H1 (cell line): ENCODE measurements around the gene ABTB1. TPM values are rescaled to one million over a fixed set of nuclear protein-coding genes. Genes with fewer than 3 reads are reported as not detected.

ENCODE experiments used
- BACH1 ChIP-seq: IDR thresholded peaks from 2 replicates; pipeline ENCODE4 v1.6.1; 2012; ENCODE audit warnings: low read length, improper control_type of control experiment
- BRCA1 ChIP-seq: IDR thresholded peaks from 2 replicates; pipeline ENCODE4 v1.6.1; 2012; ENCODE audit warnings: low read depth, low read length, improper control_type of control experiment
- CEBPB ChIP-seq: IDR thresholded peaks from 2 replicates; pipeline ENCODE4 v1.6.1; 2012; ENCODE audit warnings: low read depth, low read length
- CREB1 ChIP-seq: IDR thresholded peaks from 2 replicates; pipeline ENCODE4 v1.6.1; 2012; ENCODE audit warnings: inconsistent platforms
- JUN ChIP-seq: IDR thresholded peaks from 2 replicates; pipeline ENCODE4 v1.6.1; 2011; ENCODE audit warnings: low read depth, mild to moderate bottlenecking, improper control_type of control experiment, low read length
- KDM5A ChIP-seq: fragments of 200-600 bp; IDR thresholded peaks from 2 replicates; pipeline ENCODE4 v1.7.1; 2012; ENCODE audit warnings: mild to moderate bottlenecking, low read length, inconsistent platforms, mixed read lengths
- POLR2A ChIP-seq, 2 experiments: IDR thresholded peaks; 1 replicate in 1 of 2; 2 replicates in 1 of 2; pipeline ENCODE4 v1.6.1; 2011; ENCODE audit warnings: low read depth in 2 of 2, low read length in 2 of 2, mild to moderate bottlenecking in 2 of 2; ENCODE audit errors: control extremely low read depth in 1 of 2
- SIRT6 ChIP-seq: IDR thresholded peaks from one replicate; pipeline ENCODE4 v1.7.1; 2012; ENCODE audit warnings: low read length, inconsistent platforms
- SP4 ChIP-seq: IDR thresholded peaks from 2 replicates; pipeline ENCODE4 v1.6.1; 2012; ENCODE audit warnings: low read length, inconsistent platforms
- TAF7 ChIP-seq: optimal IDR thresholded peaks from 2 replicates; pipeline ENCODE3; 2011; ENCODE audit warnings: low read depth, mild to moderate bottlenecking, inconsistent platforms, low read length, moderate library complexity, borderline replicate concordance
- YY1 ChIP-seq: IDR thresholded peaks from 2 replicates; pipeline ENCODE4 v1.6.1; 2011; ENCODE audit warnings: low read depth, mild to moderate bottlenecking, low read length
- polyA plus RNA-seq, 7 experiments: library from polyadenylated mRNA; depleted of rRNA in 3 of 7; stranded (reverse) in 5 of 7; unstranded in 2 of 7; fragments of >200 nt in 5 of 7; fragments of 200-250 nt in 2 of 7; gene quantifications; 1 replicate in 5 of 7; 2 replicates in 1 of 7; 4 replicates in 1 of 7; pipeline versions ENCODE4 v1.2.1 to v1.2.3, GENCODE V29; 2011 to 2013; ENCODE audit warnings: missing spikeins in 2 of 7, mixed read lengths in 2 of 7
- total RNA-seq: library from RNA; stranded (reverse); fragmentation: NEBNext Ultra II Directional; extraction: Animal tissue kit (Norgen Biotek cat#: 25700); gene quantifications from 2 replicates; pipeline ENCODE4 v1.2.1, GENCODE V29; 2021
- TF ChIP-seq, protein P1 (sequence below): fragments of 300-600 bp; sonication (generic); IDR thresholded peaks from 2 replicates; pipeline ENCODE4 v1.7.1; 2012; ENCODE audit warnings: low read length, moderate library complexity, mild to moderate bottlenecking, inconsistent platforms; ENCODE audit not compliant: insufficient replicate concordance
- TF ChIP-seq, protein P2 (sequence below): IDR thresholded peaks from 2 replicates; pipeline ENCODE4 v1.6.1; 2012; ENCODE audit warnings: low read length, inconsistent platforms

Gene ABTB1
- total and polyA plus RNA-seq, 2 of the 8 experiments (the other 6 are each of a cell fraction or from before 2014, with no cell fraction given) = 7.1 to 9.4 TPM

DNA sequence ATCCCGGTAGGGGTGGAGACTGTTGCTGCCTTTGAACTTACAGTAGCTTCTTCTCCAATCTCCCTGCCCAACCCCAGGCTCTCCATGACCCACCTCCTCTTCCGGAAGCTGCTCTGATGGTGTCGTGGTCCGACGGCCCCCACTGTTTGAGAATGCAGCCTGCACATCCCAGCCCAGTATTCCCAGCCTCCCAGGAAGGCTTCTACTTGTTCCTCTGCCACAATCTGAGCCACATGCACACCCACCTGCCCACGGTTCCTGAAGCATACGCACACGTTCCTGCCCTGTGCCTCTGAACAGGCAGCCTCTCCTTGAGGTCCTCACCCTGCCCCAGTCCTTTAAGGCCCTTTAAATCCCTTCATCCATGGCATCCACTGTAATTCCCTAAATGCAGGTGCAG is 57.4 kb downstream of the ABTB1 start (continued):
- TF ChIP-seq, protein P1, sequence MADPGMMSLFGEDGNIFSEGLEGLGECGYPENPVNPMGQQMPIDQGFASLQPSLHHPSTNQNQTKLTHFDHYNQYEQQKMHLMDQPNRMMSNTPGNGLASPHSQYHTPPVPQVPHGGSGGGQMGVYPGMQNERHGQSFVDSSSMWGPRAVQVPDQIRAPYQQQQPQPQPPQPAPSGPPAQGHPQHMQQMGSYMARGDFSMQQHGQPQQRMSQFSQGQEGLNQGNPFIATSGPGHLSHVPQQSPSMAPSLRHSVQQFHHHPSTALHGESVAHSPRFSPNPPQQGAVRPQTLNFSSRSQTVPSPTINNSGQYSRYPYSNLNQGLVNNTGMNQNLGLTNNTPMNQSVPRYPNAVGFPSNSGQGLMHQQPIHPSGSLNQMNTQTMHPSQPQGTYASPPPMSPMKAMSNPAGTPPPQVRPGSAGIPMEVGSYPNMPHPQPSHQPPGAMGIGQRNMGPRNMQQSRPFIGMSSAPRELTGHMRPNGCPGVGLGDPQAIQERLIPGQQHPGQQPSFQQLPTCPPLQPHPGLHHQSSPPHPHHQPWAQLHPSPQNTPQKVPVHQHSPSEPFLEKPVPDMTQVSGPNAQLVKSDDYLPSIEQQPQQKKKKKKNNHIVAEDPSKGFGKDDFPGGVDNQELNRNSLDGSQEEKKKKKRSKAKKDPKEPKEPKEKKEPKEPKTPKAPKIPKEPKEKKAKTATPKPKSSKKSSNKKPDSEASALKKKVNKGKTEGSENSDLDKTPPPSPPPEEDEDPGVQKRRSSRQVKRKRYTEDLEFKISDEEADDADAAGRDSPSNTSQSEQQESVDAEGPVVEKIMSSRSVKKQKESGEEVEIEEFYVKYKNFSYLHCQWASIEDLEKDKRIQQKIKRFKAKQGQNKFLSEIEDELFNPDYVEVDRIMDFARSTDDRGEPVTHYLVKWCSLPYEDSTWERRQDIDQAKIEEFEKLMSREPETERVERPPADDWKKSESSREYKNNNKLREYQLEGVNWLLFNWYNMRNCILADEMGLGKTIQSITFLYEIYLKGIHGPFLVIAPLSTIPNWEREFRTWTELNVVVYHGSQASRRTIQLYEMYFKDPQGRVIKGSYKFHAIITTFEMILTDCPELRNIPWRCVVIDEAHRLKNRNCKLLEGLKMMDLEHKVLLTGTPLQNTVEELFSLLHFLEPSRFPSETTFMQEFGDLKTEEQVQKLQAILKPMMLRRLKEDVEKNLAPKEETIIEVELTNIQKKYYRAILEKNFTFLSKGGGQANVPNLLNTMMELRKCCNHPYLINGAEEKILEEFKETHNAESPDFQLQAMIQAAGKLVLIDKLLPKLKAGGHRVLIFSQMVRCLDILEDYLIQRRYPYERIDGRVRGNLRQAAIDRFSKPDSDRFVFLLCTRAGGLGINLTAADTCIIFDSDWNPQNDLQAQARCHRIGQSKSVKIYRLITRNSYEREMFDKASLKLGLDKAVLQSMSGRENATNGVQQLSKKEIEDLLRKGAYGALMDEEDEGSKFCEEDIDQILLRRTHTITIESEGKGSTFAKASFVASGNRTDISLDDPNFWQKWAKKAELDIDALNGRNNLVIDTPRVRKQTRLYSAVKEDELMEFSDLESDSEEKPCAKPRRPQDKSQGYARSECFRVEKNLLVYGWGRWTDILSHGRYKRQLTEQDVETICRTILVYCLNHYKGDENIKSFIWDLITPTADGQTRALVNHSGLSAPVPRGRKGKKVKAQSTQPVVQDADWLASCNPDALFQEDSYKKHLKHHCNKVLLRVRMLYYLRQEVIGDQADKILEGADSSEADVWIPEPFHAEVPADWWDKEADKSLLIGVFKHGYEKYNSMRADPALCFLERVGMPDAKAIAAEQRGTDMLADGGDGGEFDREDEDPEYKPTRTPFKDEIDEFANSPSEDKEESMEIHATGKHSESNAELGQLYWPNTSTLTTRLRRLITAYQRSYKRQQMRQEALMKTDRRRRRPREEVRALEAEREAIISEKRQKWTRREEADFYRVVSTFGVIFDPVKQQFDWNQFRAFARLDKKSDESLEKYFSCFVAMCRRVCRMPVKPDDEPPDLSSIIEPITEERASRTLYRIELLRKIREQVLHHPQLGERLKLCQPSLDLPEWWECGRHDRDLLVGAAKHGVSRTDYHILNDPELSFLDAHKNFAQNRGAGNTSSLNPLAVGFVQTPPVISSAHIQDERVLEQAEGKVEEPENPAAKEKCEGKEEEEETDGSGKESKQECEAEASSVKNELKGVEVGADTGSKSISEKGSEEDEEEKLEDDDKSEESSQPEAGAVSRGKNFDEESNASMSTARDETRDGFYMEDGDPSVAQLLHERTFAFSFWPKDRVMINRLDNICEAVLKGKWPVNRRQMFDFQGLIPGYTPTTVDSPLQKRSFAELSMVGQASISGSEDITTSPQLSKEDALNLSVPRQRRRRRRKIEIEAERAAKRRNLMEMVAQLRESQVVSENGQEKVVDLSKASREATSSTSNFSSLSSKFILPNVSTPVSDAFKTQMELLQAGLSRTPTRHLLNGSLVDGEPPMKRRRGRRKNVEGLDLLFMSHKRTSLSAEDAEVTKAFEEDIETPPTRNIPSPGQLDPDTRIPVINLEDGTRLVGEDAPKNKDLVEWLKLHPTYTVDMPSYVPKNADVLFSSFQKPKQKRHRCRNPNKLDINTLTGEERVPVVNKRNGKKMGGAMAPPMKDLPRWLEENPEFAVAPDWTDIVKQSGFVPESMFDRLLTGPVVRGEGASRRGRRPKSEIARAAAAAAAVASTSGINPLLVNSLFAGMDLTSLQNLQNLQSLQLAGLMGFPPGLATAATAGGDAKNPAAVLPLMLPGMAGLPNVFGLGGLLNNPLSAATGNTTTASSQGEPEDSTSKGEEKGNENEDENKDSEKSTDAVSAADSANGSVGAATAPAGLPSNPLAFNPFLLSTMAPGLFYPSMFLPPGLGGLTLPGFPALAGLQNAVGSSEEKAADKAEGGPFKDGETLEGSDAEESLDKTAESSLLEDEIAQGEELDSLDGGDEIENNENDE = no peak
- TF ChIP-seq KDM5A (no peak), BRCA1 (no peak), JUN (no peak), SP4 (no peak), CREB1 (no peak), SIRT6 (no peak), YY1 (no peak), POLR2A (IDR thresholded peaks at IDR 0.05; ENCODE audit: control extremely low read depth in 1 of 2, low read depth in 2 of 2, low read length in 2 of 2) (no peak), CEBPB (no peak), BACH1 (no peak), TAF7 (no peak)
- TF ChIP-seq, protein P2, sequence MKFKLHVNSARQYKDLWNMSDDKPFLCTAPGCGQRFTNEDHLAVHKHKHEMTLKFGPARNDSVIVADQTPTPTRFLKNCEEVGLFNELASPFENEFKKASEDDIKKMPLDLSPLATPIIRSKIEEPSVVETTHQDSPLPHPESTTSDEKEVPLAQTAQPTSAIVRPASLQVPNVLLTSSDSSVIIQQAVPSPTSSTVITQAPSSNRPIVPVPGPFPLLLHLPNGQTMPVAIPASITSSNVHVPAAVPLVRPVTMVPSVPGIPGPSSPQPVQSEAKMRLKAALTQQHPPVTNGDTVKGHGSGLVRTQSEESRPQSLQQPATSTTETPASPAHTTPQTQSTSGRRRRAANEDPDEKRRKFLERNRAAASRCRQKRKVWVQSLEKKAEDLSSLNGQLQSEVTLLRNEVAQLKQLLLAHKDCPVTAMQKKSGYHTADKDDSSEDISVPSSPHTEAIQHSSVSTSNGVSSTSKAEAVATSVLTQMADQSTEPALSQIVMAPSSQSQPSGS = no peak
